Measurements from ENCODE around the gene TOGARAM2. TPM values are rescaled to one million over a fixed set of nuclear protein-coding genes. Genes with fewer than 3 reads are reported as not detected.

Gene TOGARAM2
- total and polyA plus RNA-seq, 2 of the 8 experiments (the other 6 are each of a cell fraction or from before 2014, with no cell fraction given), result 0.42 to 1.4 TPM

DNA sequence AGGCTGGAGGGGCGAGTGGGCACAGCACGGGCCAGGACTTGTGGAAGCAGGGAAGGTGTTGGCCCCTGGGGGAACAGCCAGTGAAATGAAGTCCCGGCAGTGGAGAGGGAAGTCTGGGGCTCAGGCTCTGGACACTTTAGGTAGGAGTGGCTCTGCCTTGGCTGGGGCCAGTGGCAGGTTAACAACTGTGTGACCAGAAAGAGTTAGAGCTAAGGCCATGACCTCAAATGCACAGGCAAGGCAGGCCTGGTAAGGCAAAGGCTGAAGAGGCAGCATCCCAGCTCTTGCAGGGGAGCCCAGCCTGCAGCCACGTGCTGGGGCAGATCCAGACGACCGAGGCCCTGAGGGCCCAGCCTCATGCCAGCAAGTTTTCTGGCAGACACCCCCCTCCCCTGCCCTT, 71.7 kb downstream of the TOGARAM2 start:
- Histone ChIP-seq H3K23ac (ENCODE audit: insufficient read length) (no peak overlapping the region), H3K9me3 (ENCODE audit: insufficient read depth in 2 of 2, low read depth in 1 of 2, low read length in 1 of 2) (no peaks in the 10 kb centered on the region), H4K8ac (ENCODE audit: extremely low read depth, insufficient read depth, low read length) (no peak overlapping the region), H3K79me1 (ENCODE audit: low read depth, low read length) (no peaks in the 10 kb centered on the region), H2BK20ac (ENCODE audit: low read length) (no peak overlapping the region), H2AFZ (ENCODE audit: low read length) (no peak overlapping the region), H3K79me2 (ENCODE audit: control insufficient read depth in 1 of 2, insufficient read depth in 2 of 2, low read length in 2 of 2) (no peaks in the 10 kb centered on the region), H2BK15ac (ENCODE audit: low read length) (no peak overlapping the region), H3K56ac (replicated peaks; ENCODE audit: insufficient read length, low read depth, low read length) (no peak overlapping the region), H3K27ac (ENCODE audit: low read depth, low read length) (no peak overlapping the region), H3K4me2 (ENCODE audit: insufficient read depth in 1 of 2, low read depth in 2 of 2, low read length in 2 of 2) (no peak overlapping the region), H4K20me1 (replicated peaks in 1 of 2; ENCODE audit: control insufficient read depth in 1 of 2, insufficient read depth in 2 of 2, low read length in 2 of 2) (no peaks in the 10 kb centered on the region), H3K9ac (replicated peaks in 1 of 4; ENCODE audit: extremely low read depth in 1 of 4, low read depth in 3 of 4, low read length in 3 of 4) (no peak overlapping the region), H2BK120ac (replicated peaks; ENCODE audit: low read depth, low read length) (no peak overlapping the region), H2BK5ac (ENCODE audit: low read depth, low read length) (peak overlapping the region; percentile 24; the same call in 1 of the 2 replicates), H3K14ac (ENCODE audit: insufficient read length) (no peak overlapping the region), H3K36me3 (ENCODE audit: control insufficient read depth in 2 of 4, insufficient read depth in 4 of 4, low read length in 3 of 4) (no peaks in the 10 kb centered on the region), H3K27me3 (replicated peaks in 1 of 4; ENCODE audit: control insufficient read depth in 3 of 4, extremely low read depth in 1 of 4, insufficient read depth in 3 of 4, low read length in 3 of 4) (no peaks in the 10 kb centered on the region), H3K4me1 (replicated peaks in 1 of 4; ENCODE audit: control insufficient read depth in 3 of 4, insufficient read depth in 4 of 4, low read length in 3 of 4) (peaks cover 0 to 5% (median 2%) of the 10 kb centered on the region in 4 experiments; a peak in 4 of 7 replicates), H3K4ac (replicated peaks; ENCODE audit: insufficient read length, low read depth, low read length) (no peak overlapping the region), H2BK12ac (ENCODE audit: low read depth, low read length) (0 out of 2 replicates have a peak overlapping the region, but pooled peaks have one; percentile 60), H3K23me2 (ENCODE audit: low read depth, low read length) (peaks cover 2% of the 10 kb centered on the region; the same call in 1 of the 2 replicates), H3K18ac (ENCODE audit: extremely low read depth, low read length) (no peak overlapping the region), H4K91ac (replicated peaks; ENCODE audit: insufficient read length, low read length) (peak overlapping the region; percentile 7), H2AK5ac (ENCODE audit: low read depth, low read length) (no peak overlapping the region), H4K5ac (ENCODE audit: insufficient read length, low read depth, low read length) (no peak overlapping the region), H3K4me3 (ENCODE audit: extremely low read depth in 1 of 4, insufficient read depth in 2 of 4, low read depth in 3 of 4, low read length in 4 of 4) (no peak overlapping the region)
- POLR2A ChIA-PET (ENCODE audit: partially characterized antibody), result no interaction called here
- DNase-seq (ENCODE audit: low read depth in 1 of 2, low spot score in 2 of 2) (no peak), FAIRE-seq (no peak)
- 89% methylated on average over 6 of the region's 6 CpGs; no CpG with 5 or more reads in 1 of the 2 experiments for WGBS, 2 experiments (ENCODE audit: extremely low coverage in 1 of 2, insufficient coverage in 1 of 2, insufficient read length in 1 of 2, insufficient replicate concordance in 2 of 2, low coverage in 1 of 2, low lambda C conversion rate in 2 of 2, missing lambda C conversion rate in 1 of 2)
- TF ChIP-seq SIRT6 (IDR thresholded peaks at IDR 0.05; ENCODE audit: low read length), result no peak
- CTCF ChIA-PET (ENCODE audit: partially characterized antibody), result interaction anchor here (0.8 kb wide), 1 partner anchor 13 kb away, joined by 3 read pairs; no protein-coding TSS in a partner anchor

All from H1 (cell line).